NCI-H526 (cell line): ENCODE data around the gene CHST8.

ENCODE experiments used
- DNase-seq, 2 experiments: peaks; one replicate each; lab custom pipeline; 2025; lab: John Stamatoyannopoulos, UW

The CHST8 gene

DNA sequence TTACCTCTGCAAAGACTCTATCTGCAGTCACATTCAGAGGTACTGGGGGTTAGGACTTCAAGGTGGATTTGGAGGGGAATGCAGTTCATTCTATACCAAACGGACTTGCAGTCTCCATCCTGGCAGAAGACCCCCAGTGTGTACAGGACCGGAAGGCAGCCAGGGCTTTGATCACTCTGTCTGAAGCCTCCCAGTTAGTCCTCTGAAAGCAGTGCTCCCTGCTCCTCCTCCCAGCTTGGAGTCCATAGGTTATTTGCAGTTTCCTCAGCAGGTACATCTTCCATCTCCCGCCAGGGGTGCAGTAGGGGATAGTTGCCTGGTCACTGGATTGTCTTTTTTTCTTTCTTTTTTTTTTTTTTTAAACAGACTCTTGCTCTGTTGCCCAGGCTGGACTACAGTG is 96.1 kb downstream of the CHST8 start:
- no peak for DNase-seq

- DNase-seq: no peak
Observed at GRCh38 chr19:33718651-33719254, 97.0 kb downstream of the CHST8 start.

DNA sequence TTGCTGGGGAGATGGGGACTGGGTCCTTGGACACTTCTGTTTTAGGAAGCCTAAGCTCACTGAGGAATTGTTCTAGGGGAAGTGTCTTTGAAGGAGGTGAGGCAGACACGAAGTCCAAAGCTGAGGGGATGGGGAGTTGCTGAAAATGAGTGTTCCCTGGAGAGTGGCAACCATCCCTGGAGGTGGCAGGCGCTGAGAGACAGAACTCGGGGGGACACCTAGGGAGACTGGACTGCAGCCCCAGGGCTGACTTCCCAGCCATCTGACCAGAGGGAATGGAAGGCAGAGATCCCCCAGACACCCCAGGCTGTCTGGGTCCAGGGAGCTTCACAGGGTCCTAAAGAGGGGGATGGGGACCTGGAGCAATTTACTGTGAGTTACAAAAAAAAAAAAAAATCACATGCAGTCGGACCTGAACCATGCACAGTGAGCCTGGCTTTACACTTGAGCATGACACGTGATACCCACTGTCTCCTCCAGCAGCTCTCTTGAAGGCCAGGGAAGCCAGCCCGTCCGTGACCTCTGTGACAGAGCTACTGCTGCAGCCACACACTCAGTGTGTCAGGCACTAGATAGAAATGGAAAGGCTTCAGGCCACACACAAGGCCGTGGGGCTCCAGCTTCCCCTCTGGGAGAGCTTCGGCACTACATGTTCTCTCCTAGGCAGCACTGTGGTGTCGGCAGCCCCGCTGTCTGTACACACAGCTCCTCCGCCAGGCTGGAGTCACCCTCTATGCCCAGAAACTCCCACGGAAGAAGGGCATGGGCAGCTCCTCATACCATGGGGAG is 97.8 kb downstream of the CHST8 start:
- DNase-seq: no peak

GRCh38 chr19:33720155-33720493 is 98.4 kb downstream of the CHST8 start:
- DNase-seq: no peak

DNA sequence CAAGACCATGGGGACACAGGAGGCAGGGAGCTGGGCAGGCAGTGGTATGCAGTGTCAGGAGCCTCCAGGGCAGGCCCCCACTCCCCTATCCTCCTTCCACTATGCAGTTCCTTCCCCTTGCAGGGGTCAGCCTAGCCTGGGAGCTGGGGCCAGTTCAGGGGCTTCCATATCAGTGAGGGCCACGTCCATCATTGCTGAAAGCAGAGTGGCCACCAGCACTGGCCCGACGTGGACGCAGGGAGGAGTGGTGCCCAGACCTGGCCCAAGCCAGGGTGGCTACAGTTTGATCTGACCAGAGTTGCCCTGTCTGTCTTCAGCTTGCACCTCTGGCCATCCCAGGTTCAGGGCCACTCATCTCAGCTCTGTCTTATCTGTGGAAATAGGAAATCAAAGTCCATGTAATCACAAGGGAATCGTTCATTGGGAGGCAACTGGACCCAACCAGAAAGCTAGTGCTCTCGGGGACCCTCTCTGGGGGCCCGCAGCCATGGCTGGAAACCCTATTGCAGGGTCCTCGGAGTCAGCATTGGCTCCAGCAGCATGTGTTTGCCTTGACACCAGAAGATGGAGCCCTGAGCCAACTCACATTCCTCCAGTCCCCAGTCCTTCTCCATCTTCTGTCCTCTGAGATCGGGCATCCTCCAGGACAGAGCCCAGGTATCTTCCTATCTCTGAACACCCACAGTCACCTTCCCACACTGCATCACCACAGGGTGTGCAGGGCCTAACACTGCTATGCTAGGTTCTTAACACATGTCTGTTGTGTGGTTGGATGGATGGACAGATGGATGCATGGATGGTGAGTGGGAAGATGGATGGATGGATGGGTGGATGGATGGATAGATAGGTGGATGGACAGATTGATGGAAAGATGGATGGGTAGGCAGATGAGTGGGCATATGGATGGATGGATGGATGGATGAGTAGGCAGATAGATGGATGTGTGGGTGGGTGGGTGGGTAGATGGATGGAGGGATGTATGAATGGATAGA is 99.2 kb downstream of the CHST8 start:
- peak; percentile 7 to 56 for DNase-seq

DNA sequence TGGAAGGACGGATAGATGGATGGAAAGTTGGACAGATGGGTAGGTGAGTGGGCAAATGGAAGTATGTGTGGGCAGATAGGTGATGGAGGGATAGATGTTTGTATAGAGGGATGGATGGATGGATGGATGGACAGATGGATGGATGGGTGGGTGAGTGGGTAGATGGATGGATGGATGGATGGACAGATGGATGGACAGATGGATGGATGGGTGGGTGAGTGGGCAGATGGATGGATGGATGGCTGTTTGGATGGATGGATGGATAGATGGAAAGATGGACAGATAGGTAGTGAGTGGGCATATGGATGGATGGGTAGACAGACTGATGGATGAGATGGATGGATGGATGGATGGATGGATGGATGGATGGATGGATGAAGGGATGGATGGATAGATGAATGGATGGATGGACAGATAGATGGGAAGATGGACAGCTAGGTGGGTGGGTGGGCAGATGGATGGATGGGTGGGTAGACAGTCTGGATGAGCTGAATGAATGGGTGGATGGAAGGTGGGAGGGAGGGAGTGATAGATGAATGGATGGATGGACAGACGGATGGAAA is 100.1 kb downstream of the CHST8 start:
- no peak for DNase-seq

- no peak for DNase-seq
Observed at GRCh38 chr19:33722456-33723239, 100.9 kb downstream of the CHST8 start.

- no peak for DNase-seq
Observed at GRCh38 chr19:33723512-33723911, 101.8 kb downstream of the CHST8 start.

DNA sequence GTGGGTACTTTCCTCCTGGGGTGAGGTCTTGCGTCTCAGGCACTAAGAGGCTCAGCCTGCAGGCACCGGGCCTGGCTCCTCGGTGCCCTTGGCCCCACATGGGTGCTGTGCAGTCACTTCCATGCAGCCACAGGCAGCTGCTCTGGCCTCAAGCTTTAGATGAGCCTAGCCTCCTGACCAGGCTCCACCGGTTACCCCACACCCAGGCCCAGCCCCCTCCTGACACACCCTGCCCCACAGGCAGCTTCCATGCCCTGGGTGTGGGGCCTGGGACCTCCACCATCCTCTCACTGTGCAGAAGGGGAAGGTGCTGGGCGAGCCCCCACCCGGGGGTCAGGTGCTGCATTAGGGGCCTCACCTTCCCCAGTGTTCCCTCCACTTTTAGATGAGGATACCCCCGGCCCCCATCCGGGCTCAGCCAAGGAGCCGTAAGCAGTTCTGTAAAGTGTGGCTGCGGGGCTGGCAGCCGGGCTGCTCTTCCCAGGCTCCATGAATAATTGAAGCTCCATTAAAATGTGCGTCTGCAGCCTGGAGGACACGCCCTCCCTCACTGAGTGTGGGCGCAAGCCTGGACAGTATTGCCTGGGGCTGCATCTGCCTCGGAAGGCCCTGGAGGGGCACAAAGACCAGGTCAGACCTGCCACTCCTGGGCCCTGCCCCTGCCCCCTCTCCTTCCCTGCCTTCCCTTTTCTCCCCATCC is 102.4 kb downstream of the CHST8 start:
- DNase-seq: peak; percentile 47 to 64

GRCh38 chr19:33724721-33725060 is 102.9 kb downstream of the CHST8 start:
- peak in 1 of 2 experiments; percentile 55 for DNase-seq

DNA sequence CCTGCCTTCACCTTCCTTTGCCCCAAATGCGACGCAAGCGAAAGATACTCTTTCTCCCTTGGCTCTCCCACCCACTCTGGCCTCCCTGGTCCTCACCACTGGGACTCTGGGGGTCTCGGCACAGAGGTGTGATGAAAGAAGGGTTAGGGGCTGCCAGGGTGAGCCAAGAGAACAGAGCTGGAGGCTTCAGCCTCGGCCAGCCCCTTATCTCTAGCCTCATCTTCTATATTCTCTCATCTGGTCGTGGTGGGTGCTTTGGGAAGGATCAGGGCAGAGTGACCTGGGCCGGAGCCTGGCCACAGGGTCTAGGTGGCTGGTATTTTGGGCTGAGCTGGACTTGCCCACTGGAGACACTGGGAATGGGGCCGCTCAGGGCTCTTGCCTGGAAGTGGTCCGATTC is 103.8 kb downstream of the CHST8 start:
- DNase-seq: no peak

GRCh38 chr19:33726756-33727155 is 105.0 kb downstream of the CHST8 start:
- DNase-seq: no peak

GRCh38 chr19:33727331-33727998 is 105.7 kb downstream of the CHST8 start:
- peak in 1 of 2 experiments; percentile 15 for DNase-seq

DNA sequence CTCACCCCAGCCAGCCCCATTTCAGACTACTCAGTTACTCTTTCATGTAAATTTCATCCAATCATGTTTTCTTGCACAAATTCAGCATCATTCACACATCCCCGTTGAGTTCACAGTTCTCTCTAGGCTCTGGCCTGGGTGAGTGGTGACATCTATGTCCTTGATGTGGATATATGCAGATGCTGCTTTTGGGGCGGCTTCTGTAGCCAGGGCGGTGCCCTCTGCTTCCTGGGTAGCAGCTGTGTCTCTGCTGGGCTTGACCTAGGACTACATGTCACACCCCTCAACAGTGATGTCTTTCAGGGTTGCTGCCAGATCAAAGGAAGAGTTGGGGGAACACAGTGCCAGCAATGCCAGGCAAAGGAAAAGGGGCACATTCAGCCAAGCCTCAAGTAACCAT is 106.4 kb downstream of the CHST8 start:
- DNase-seq: no peak

- no peak for DNase-seq
Observed at GRCh38 chr19:33730858-33731607, 109.3 kb downstream of the CHST8 start.

DNA sequence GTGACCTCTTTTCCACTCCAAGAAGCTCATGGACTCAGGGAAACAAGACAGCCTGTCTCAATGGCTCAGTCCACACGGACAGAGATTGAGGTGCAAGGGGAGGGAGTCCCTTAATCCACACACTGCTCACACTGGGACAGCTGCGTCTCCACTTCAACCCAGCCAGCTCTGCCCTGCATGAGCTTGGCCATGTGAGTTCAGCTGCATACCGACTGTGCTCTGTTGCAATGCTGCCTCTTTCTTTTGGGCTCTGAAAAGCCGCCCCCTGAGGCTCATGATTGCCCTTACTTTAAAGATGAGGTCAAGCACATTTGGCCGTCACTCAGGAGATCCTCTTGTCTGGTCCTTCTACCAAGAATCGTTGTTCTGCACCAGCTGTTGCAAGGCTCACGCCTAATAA is 110.1 kb downstream of the CHST8 start:
- no peak for DNase-seq

DNA sequence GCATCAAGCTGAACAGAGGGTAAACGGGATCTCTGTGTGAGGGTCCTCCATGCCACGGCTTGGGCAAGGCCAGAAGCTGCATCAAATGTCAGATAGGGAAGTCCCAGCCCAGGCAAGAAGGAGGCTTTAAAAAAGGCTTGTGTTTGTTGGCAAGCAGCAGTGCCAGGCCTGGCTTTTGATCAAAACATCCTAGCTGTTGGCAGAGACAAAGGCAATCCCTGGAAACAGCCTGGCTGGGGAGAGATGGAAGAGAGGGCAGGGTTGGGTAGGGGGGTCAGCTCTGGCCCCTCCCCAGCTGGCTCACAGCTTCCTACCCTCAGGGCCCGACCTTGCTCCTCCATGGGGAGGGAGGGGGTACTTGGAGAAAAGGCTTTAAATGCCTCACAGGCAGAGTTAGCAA is 113.2 kb downstream of the CHST8 start:
- DNase-seq: no peak

- no peak for DNase-seq
Observed at GRCh38 chr19:33736158-33736557, 114.4 kb downstream of the CHST8 start.

GRCh38 chr19:33736787-33737186 is 115.0 kb downstream of the CHST8 start:
- no peak for DNase-seq
